H1 (cell line): ENCODE results near the gene ATP2A3. TPM values are rescaled to one million over a fixed set of nuclear protein-coding genes. Genes with fewer than 3 reads are reported as not detected.

Experiments
- CTCF ChIA-PET: fragments of 300-600 bp; sonication (Branson Sonifier 250); formaldehyde crosslinking; loops from one replicate; lab custom pipeline; 2021; ENCODE audit not compliant: partially characterized antibody; lab: Charles Lee
- POLR2A ChIA-PET: fragments of 300-600 bp; sonication (Branson Sonifier 250); formaldehyde crosslinking; loops from one replicate; lab custom pipeline; 2021; ENCODE audit warnings: inconsistent platforms; ENCODE audit not compliant: partially characterized antibody; lab: Charles Lee
- DNase-seq, 2 experiments: peaks; one replicate each; pipeline versions ENCODE4 v3.0.0 to v3.0.0-alpha.2; 2010 to 2022; ENCODE audit warnings: low spot score in 2 of 2, low read depth in 1 of 2, mixed read lengths in 1 of 2
- FAIRE-seq: peaks from 2 replicates; lab custom pipeline; 2011; peaks lifted over from hg19 to GRCh38; lab: Jason Lieb, UNC
- H2AFZ ChIP-seq: 2 replicates; pipeline ENCODE4 v1.8.1; 2012; ENCODE audit warnings: low read length, inconsistent platforms
- H2AK5ac ChIP-seq: 2 replicates; pipeline ENCODE4 v1.6.1; 2013; ENCODE audit warnings: low read depth, low read length
- H2BK120ac ChIP-seq: replicated peaks from 2 replicates; pipeline ENCODE3; 2013; ENCODE audit warnings: low read depth, low read length, inconsistent platforms
- H2BK12ac ChIP-seq: 2 replicates; pipeline ENCODE4 v1.6.1; 2013; ENCODE audit warnings: low read depth, low read length
- H2BK15ac ChIP-seq: 2 replicates; pipeline ENCODE4 v1.6.1; 2013; ENCODE audit warnings: low read length
- H2BK20ac ChIP-seq: 2 replicates; pipeline ENCODE4 v1.6.1; 2013; ENCODE audit warnings: low read length
- H2BK5ac ChIP-seq: 2 replicates; pipeline ENCODE4 v1.6.1; 2013; ENCODE audit warnings: low read depth, low read length
- H3K14ac ChIP-seq: 2 replicates; pipeline ENCODE4 v1.6.1; 2013; ENCODE audit warnings: inconsistent platforms; ENCODE audit not compliant: insufficient read length
- H3K18ac ChIP-seq: 2 replicates; pipeline ENCODE4 v1.6.1; 2013; ENCODE audit warnings: low read length; ENCODE audit errors: extremely low read depth
- H3K23ac ChIP-seq: 2 replicates; pipeline ENCODE4 v1.6.1; 2013; ENCODE audit warnings: inconsistent platforms; ENCODE audit not compliant: insufficient read length
- H3K23me2 ChIP-seq: 2 replicates; pipeline ENCODE4 v1.6.1; 2013; ENCODE audit warnings: low read depth, low read length
- H3K27ac ChIP-seq: 2 replicates; pipeline ENCODE4 v1.6.1; 2011; ENCODE audit warnings: low read depth, low read length, inconsistent platforms
- H3K27me3 ChIP-seq, 4 experiments: replicated peaks in 1 of 4; 1 replicate in 1 of 4; 2 replicates in 3 of 4; pipeline versions ENCODE4 v1.6.1 to v1.8.1; 2011 to 2013; ENCODE audit warnings: low read length in 3 of 4, mild to moderate bottlenecking in 3 of 4, inconsistent platforms in 2 of 4, mixed read lengths in 2 of 4, moderate library complexity in 1 of 4; ENCODE audit not compliant: control insufficient read depth in 3 of 4, insufficient read depth in 3 of 4; ENCODE audit errors: extremely low read depth in 1 of 4
- H3K36me3 ChIP-seq, 4 experiments: 2 replicates each; pipeline versions ENCODE4 v1.6.1 to v1.8.1; 2011 to 2013; ENCODE audit warnings: mild to moderate bottlenecking in 4 of 4, low read length in 3 of 4, moderate library complexity in 2 of 4, control low read depth in 1 of 4, inconsistent platforms in 1 of 4; ENCODE audit not compliant: insufficient read depth in 4 of 4, control insufficient read depth in 2 of 4
- H3K4ac ChIP-seq: replicated peaks from 2 replicates; pipeline ENCODE3; 2013; ENCODE audit warnings: low read length, low read depth, mixed read lengths, inconsistent platforms; ENCODE audit not compliant: insufficient read length
- H3K4me1 ChIP-seq, 4 experiments: replicated peaks in 1 of 4; 1 replicate in 1 of 4; 2 replicates in 3 of 4; pipeline versions ENCODE4 v1.6.1 to v1.8.1; 2011 to 2013; ENCODE audit warnings: low read length in 3 of 4, inconsistent platforms in 2 of 4, mixed read lengths in 1 of 4; ENCODE audit not compliant: insufficient read depth in 4 of 4, control insufficient read depth in 3 of 4
- H3K4me2 ChIP-seq, 2 experiments: 2 replicates each; pipeline versions ENCODE4 v1.6.1 to v1.8.1; 2011 to 2013; ENCODE audit warnings: low read depth in 2 of 2, low read length in 2 of 2, control low read depth in 1 of 2, inconsistent platforms in 1 of 2, mild to moderate bottlenecking in 1 of 2; ENCODE audit not compliant: insufficient read depth in 1 of 2
- H3K4me3 ChIP-seq, 4 experiments: fragments of 200-600, 300-600 bp in 1 of 4; sonication (generic), shearing (Covaris generic), sonication (Bioruptor Twin) in 1 of 4; 2 replicates each; pipeline versions ENCODE4 v1.5.1 to v1.8.1; 2011 to 2016; ENCODE audit warnings: low read length in 4 of 4, low read depth in 3 of 4, control low read depth in 2 of 4, inconsistent platforms in 2 of 4, mild to moderate bottlenecking in 2 of 4, mixed read lengths in 1 of 4, moderate library complexity in 1 of 4; ENCODE audit not compliant: insufficient read depth in 2 of 4; ENCODE audit errors: extremely low read depth in 1 of 4
- H3K56ac ChIP-seq: replicated peaks from 2 replicates; pipeline ENCODE3; 2013; ENCODE audit warnings: low read depth, mild to moderate bottlenecking, mixed read lengths, low read length, inconsistent platforms; ENCODE audit not compliant: insufficient read length
- H3K79me1 ChIP-seq: 2 replicates; pipeline ENCODE4 v1.6.1; 2013; ENCODE audit warnings: low read depth, low read length, control low read depth
- H3K79me2 ChIP-seq, 2 experiments: 2 replicates each; pipeline versions ENCODE4 v1.6.1 to v1.8.1; 2012 to 2013; ENCODE audit warnings: low read length in 2 of 2, mild to moderate bottlenecking in 2 of 2, inconsistent platforms in 1 of 2; ENCODE audit not compliant: insufficient read depth in 2 of 2, control insufficient read depth in 1 of 2
- H3K9ac ChIP-seq, 4 experiments: replicated peaks in 1 of 4; 1 replicate in 1 of 4; 2 replicates in 3 of 4; pipeline versions ENCODE4 v1.6.1 to v1.8.1; 2011 to 2013; ENCODE audit warnings: low read depth in 3 of 4, low read length in 3 of 4, control low read depth in 2 of 4, mild to moderate bottlenecking in 2 of 4, moderate library complexity in 2 of 4, inconsistent platforms in 1 of 4; ENCODE audit errors: extremely low read depth in 1 of 4
- H3K9me3 ChIP-seq, 2 experiments: 2 replicates each; pipeline versions ENCODE4 v1.6.1 to v1.8.1; 2012 to 2013; ENCODE audit warnings: mild to moderate bottlenecking in 2 of 2, moderate library complexity in 2 of 2, control low read depth in 1 of 2, inconsistent platforms in 1 of 2, low read depth in 1 of 2, low read length in 1 of 2, mixed read lengths in 1 of 2; ENCODE audit not compliant: insufficient read depth in 2 of 2
- H4K20me1 ChIP-seq, 2 experiments: replicated peaks in 1 of 2; 2 replicates each; pipeline versions ENCODE3 to v1.8.1; 2011 to 2013; ENCODE audit warnings: inconsistent platforms in 2 of 2, low read length in 2 of 2, mild to moderate bottlenecking in 1 of 2; ENCODE audit not compliant: insufficient read depth in 2 of 2, control insufficient read depth in 1 of 2
- H4K5ac ChIP-seq: 2 replicates; pipeline ENCODE4 v1.6.1; 2013; ENCODE audit warnings: low read length, low read depth, mixed read lengths, inconsistent platforms; ENCODE audit not compliant: insufficient read length
- H4K8ac ChIP-seq: 2 replicates; pipeline ENCODE4 v1.8.0; 2013; ENCODE audit warnings: mild to moderate bottlenecking, moderate library complexity, low read length, inconsistent platforms; ENCODE audit not compliant: insufficient read depth; ENCODE audit errors: extremely low read depth
- H4K91ac ChIP-seq: replicated peaks from 2 replicates; pipeline ENCODE3; 2013; ENCODE audit warnings: low read length, mixed read lengths, inconsistent platforms; ENCODE audit not compliant: insufficient read length
- BRCA1 ChIP-seq: IDR thresholded peaks from 2 replicates; pipeline ENCODE4 v1.6.1; 2012; ENCODE audit warnings: low read depth, low read length, improper control_type of control experiment
- CBX5 ChIP-seq: fragments of 300-800, 300-1000 bp; sonication (generic); IDR thresholded peaks from 2 replicates; pipeline ENCODE4 v1.7.1; 2016; ENCODE audit warnings: antibody characterized with exemption, low read length, low read depth
- RXRA ChIP-seq: IDR thresholded peaks from 2 replicates; pipeline ENCODE4 v1.6.1; 2011; ENCODE audit warnings: low read depth, mild to moderate bottlenecking, low read length, moderate library complexity; ENCODE audit not compliant: insufficient read depth
- SAP30 ChIP-seq: fragments of 300-600 bp; sonication (generic); IDR thresholded peaks from 2 replicates; pipeline ENCODE4 v1.7.1; 2012; ENCODE audit warnings: low read length, moderate library complexity, mild to moderate bottlenecking, inconsistent platforms; ENCODE audit not compliant: insufficient read depth, insufficient replicate concordance
- TCF12 ChIP-seq: IDR thresholded peaks from 2 replicates; pipeline ENCODE4 v1.6.1; 2011; ENCODE audit warnings: low read depth, mild to moderate bottlenecking, low read length
- WGBS, 2 experiments: shearing (Covaris generic) in 1 of 2; methylation state at CpG; one replicate each; pipeline versions ENCODE4 v1.1.6 to v1.1.7; 2013 to 2015; ENCODE audit warnings: low lambda C conversion rate in 2 of 2, mixed read lengths in 2 of 2, inconsistent platforms in 1 of 2, low coverage in 1 of 2, missing lambda C conversion rate in 1 of 2; ENCODE audit not compliant: insufficient replicate concordance in 2 of 2, insufficient coverage in 1 of 2, insufficient read length in 1 of 2; ENCODE audit errors: extremely low coverage in 1 of 2, missing lambda C conversion rate in 1 of 2; 5-methylcytosine and 5-hydroxymethylcytosine counted together
- polyA plus RNA-seq, 7 experiments: library from polyadenylated mRNA; depleted of rRNA in 3 of 7; stranded (reverse) in 5 of 7; unstranded in 2 of 7; fragments of >200 nt in 5 of 7; fragments of 200-250 nt in 2 of 7; gene quantifications; 1 replicate in 5 of 7; 2 replicates in 1 of 7; 4 replicates in 1 of 7; pipeline versions ENCODE4 v1.2.1 to v1.2.3, GENCODE V29; 2011 to 2013; ENCODE audit warnings: missing spikeins in 2 of 7, mixed read lengths in 2 of 7
- total RNA-seq: library from RNA; stranded (reverse); fragmentation: NEBNext Ultra II Directional; extraction: Animal tissue kit (Norgen Biotek cat#: 25700); gene quantifications from 2 replicates; pipeline ENCODE4 v1.2.1, GENCODE V29; 2021

Gene ATP2A3
- total and polyA plus RNA-seq, 2 of the 8 experiments (the other 6 are each of a cell fraction or from before 2014, with no cell fraction given) = 18.4 to 32.5 TPM

DNA sequence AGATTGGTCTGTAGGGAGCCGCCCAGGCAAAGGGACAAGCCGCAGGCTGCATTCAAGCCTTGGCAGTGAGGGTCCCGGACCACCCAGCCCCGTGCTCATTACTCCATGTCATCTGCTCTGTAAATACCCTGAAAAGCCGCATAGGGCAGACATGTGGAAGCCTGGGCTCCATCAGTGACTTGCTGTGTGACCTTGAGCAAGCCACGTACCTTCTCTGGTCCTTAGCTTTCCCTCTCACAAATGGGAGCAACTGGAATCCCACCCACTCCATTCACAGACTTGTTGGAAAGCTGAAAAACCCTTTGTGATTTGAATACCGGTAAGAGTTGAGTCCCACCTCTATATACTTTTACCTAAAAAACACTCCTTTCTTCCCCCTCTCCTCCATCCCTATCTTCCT, 83.3 kb downstream of the ATP2A3 start:
- no peaks in the 10 kb centered on the region for H3K27me3 ChIP-seq
- no peak overlapping the region for H4K91ac ChIP-seq
- no peaks in the 10 kb centered on the region for H3K4me1 ChIP-seq
- 85% methylated on average over 7 of the region's 7 CpGs; no CpG with 5 or more reads in 1 of the 2 experiments for WGBS, 2 experiments
- no peak overlapping the region for H3K27ac ChIP-seq
- no peak overlapping the region for H2AK5ac ChIP-seq
- no peak overlapping the region for H3K56ac ChIP-seq
- CTCF ChIA-PET = interaction anchor here (1.7 to 5.0 kb wide), 4 partner anchors 17 to 33 kb away, joined by 4 to 33 read pairs (median 22); no protein-coding TSS in a partner anchor
- H3K14ac ChIP-seq = no peak overlapping the region
- no peak overlapping the region for H4K8ac ChIP-seq
- H2BK120ac ChIP-seq = no peak overlapping the region
- no peak overlapping the region for H4K5ac ChIP-seq
- no peak overlapping the region for H2BK5ac ChIP-seq
- no peak overlapping the region for H3K4ac ChIP-seq
- no peak overlapping the region for H2BK12ac ChIP-seq
- H3K9me3 ChIP-seq = no peaks in the 10 kb centered on the region
- H2BK20ac ChIP-seq = no peak overlapping the region
- no peak overlapping the region for H3K4me3 ChIP-seq
- H3K4me2 ChIP-seq = no peak overlapping the region
- H3K23me2 ChIP-seq = no peaks in the 10 kb centered on the region
- H3K9ac ChIP-seq = no peak overlapping the region
- H3K79me1 ChIP-seq = no peaks in the 10 kb centered on the region; the same call in 1 of the 2 replicates
- H3K18ac ChIP-seq = no peak overlapping the region
- no peak overlapping the region for H3K23ac ChIP-seq
- no peaks in the 10 kb centered on the region for H3K79me2 ChIP-seq
- no peak overlapping the region for H2AFZ ChIP-seq
- H2BK15ac ChIP-seq = no peak overlapping the region
- H3K36me3 ChIP-seq = peaks cover 3 to 12% (median 5%) of the 10 kb centered on the region in 4 experiments; a peak in 5 of 8 replicates
- DNase-seq (no peak), FAIRE-seq (no peak)
- POLR2A ChIA-PET = interaction anchor here (1.4 kb wide), 1 partner anchor 14 kb away, joined by 5 read pairs; no protein-coding TSS in a partner anchor
- peaks cover 0 to 3% of the 10 kb centered on the region in 2 experiments for H4K20me1 ChIP-seq
- TF ChIP-seq CBX5 (no peak), BRCA1 (no peak), RXRA (no peak), SAP30 (no peak), TCF12 (no peak)
